NCI-H69 (cell line): Measurements from ENCODE around the gene HIVEP3.
A peak's percentile ranks its signal among the peaks of the same experiment; 100 is the strongest.

ENCODE experiments used
- DNase-seq: peaks from one replicate; lab custom pipeline; 2025; lab: John Stamatoyannopoulos, UW

The HIVEP3 gene

GRCh38 chr1:41848216-41848952 lies 70.3 kb downstream of the HIVEP3 start:
- DNase-seq, result peak; percentile 29

- no peak for DNase-seq
Observed at GRCh38 chr1:41847733-41848132, 71.0 kb downstream of the HIVEP3 start.

GRCh38 chr1:41846625-41847405 lies 71.9 kb downstream of the HIVEP3 start:
- no peak for DNase-seq

GRCh38 chr1:41844781-41845272 lies 73.9 kb downstream of the HIVEP3 start:
- no peak for DNase-seq

GRCh38 chr1:41844255-41844654 lies 74.5 kb downstream of the HIVEP3 start:
- no peak for DNase-seq

- no peak for DNase-seq
Observed at GRCh38 chr1:41842993-41843755, 75.5 kb downstream of the HIVEP3 start.

- DNase-seq, result peak; percentile 7
Observed at GRCh38 chr1:41842326-41842725, 76.4 kb downstream of the HIVEP3 start.

GRCh38 chr1:41840592-41841246 lies 78.0 kb downstream of the HIVEP3 start:
- peak; percentile 68 for DNase-seq

- DNase-seq, result no peak
Observed at GRCh38 chr1:41838266-41838665, 80.5 kb downstream of the HIVEP3 start.

- no peak for DNase-seq
Observed at GRCh38 chr1:41837691-41838090, 81.0 kb downstream of the HIVEP3 start.

- DNase-seq, result no peak
Observed at GRCh38 chr1:41835485-41835884, 83.2 kb downstream of the HIVEP3 start.

- no peak for DNase-seq
Observed at GRCh38 chr1:41833519-41834000, 85.2 kb downstream of the HIVEP3 start.

GRCh38 chr1:41830726-41831125 lies 88.0 kb downstream of the HIVEP3 start:
- no peak for DNase-seq

- DNase-seq, result no peak
Observed at GRCh38 chr1:41827991-41828570, 90.6 kb downstream of the HIVEP3 start.

GRCh38 chr1:41823471-41823870 lies 95.3 kb downstream of the HIVEP3 start:
- peak; percentile 54 for DNase-seq

GRCh38 chr1:41822866-41823265 lies 95.9 kb downstream of the HIVEP3 start:
- DNase-seq, result no peak

GRCh38 chr1:41819843-41820242 lies 98.9 kb downstream of the HIVEP3 start:
- no peak for DNase-seq

GRCh38 chr1:41819069-41819468 lies 99.7 kb downstream of the HIVEP3 start:
- DNase-seq, result no peak

GRCh38 chr1:41816061-41816460 lies 102.7 kb downstream of the HIVEP3 start:
- DNase-seq, result no peak

- no peak for DNase-seq
Observed at GRCh38 chr1:41813755-41814745, 104.7 kb downstream of the HIVEP3 start.
